SU-DHL-6 (cell line): ENCODE data around the gene TAS2R10.
"Not testable (repeated sequence)": the region's sequence is repeated elsewhere in the genome, so short reads cannot be mapped to it uniquely, and the experiment has no call there.

Experiments used
- H2AFZ ChIP-seq: fragments of 200-600 bp; sonication (generic); 2 replicates; pipeline ENCODE4 v1.6.1; 2014; ENCODE audit warnings: low read depth, mild to moderate bottlenecking, moderate library complexity, mixed read lengths, antibody characterized with exemption, low read length; ENCODE audit not compliant: severe bottlenecking
- H3F3A ChIP-seq: fragments of 200-600 bp; shearing (Covaris generic); 2 replicates; pipeline ENCODE4 v1.6.0; 2016; ENCODE audit warnings: antibody characterized with exemption, mild to moderate bottlenecking; ENCODE audit not compliant: insufficient read depth
- H3K27ac ChIP-seq: fragments of 200-600 bp; sonication (generic); 2 replicates; pipeline ENCODE4 v1.5.1; 2016; ENCODE audit warnings: low read depth, mild to moderate bottlenecking, low read length, moderate library complexity, mixed read lengths
- H3K27me3 ChIP-seq: fragments of 200-600 bp; sonication (generic), shearing (Covaris generic); 2 replicates; pipeline ENCODE4 v1.6.0; 2014; ENCODE audit warnings: mild to moderate bottlenecking, low read length
- H3K36me3 ChIP-seq: fragments of 200-600 bp; sonication (generic); 2 replicates; pipeline ENCODE4 v1.6.1; 2014; ENCODE audit warnings: mild to moderate bottlenecking, low read length, mixed read lengths
- H3K4me2 ChIP-seq: fragments of 300-600, 200-600 bp; shearing (Covaris generic), sonication (generic); 2 replicates; pipeline ENCODE4 v1.6.0; 2014; ENCODE audit warnings: low read length, low read depth, mild to moderate bottlenecking; ENCODE audit not compliant: poor library complexity, severe bottlenecking
- H3K4me3 ChIP-seq: fragments of 200-600 bp; sonication (generic); 2 replicates; pipeline ENCODE4 v1.5.1; 2014; ENCODE audit warnings: antibody characterized with exemption, low read length, mild to moderate bottlenecking, mixed read lengths; ENCODE audit not compliant: insufficient read depth, poor library complexity, severe bottlenecking
- H3K79me2 ChIP-seq: fragments of 200-600 bp; sonication (generic); 2 replicates; pipeline ENCODE4 v1.6.1; 2014; ENCODE audit warnings: mild to moderate bottlenecking, low read length, moderate library complexity; ENCODE audit not compliant: insufficient read depth
- H3K9ac ChIP-seq: fragments of 200-600 bp; sonication (generic); 2 replicates; pipeline ENCODE4 v1.7.0; 2014; ENCODE audit warnings: mild to moderate bottlenecking, low read length
- H3K9me2 ChIP-seq: fragments of 200-600 bp; sonication (generic); replicated peaks from 2 replicates; pipeline ENCODE4 v1.6.1; 2014; ENCODE audit warnings: low read length; ENCODE audit not compliant: insufficient read depth
- H3K9me3 ChIP-seq: fragments of 200-600 bp; sonication (generic); 2 replicates; pipeline ENCODE4 v1.6.1; 2014; ENCODE audit warnings: low read length, mixed read lengths; ENCODE audit not compliant: insufficient read depth
- H4K20me1 ChIP-seq: fragments of 200-600 bp; sonication (generic); 2 replicates; pipeline ENCODE4 v1.6.1; 2014; ENCODE audit warnings: low read depth, mild to moderate bottlenecking, antibody characterized with exemption, low read length, moderate library complexity, mixed read lengths
- EZH2phosphoT487 ChIP-seq: fragments of 200-600 bp; sonication (generic), shearing (Covaris generic); conservative IDR thresholded peaks from 2 replicates; pipeline ENCODE4 v1.6.1; 2018; ENCODE audit warnings: mild to moderate bottlenecking, antibody characterized with exemption, low read length, moderate library complexity, mixed read lengths
- TF ChIP-seq, protein P1 (sequence below): fragments of 200-600 bp; sonication (generic); IDR thresholded peaks from one replicate; pipeline ENCODE4 v1.5.1; 2017; ENCODE audit warnings: antibody characterized with exemption, mild to moderate bottlenecking, low read length, moderate library complexity; ENCODE audit not compliant: insufficient read depth, poor library complexity, severe bottlenecking

Gene TAS2R10

DNA sequence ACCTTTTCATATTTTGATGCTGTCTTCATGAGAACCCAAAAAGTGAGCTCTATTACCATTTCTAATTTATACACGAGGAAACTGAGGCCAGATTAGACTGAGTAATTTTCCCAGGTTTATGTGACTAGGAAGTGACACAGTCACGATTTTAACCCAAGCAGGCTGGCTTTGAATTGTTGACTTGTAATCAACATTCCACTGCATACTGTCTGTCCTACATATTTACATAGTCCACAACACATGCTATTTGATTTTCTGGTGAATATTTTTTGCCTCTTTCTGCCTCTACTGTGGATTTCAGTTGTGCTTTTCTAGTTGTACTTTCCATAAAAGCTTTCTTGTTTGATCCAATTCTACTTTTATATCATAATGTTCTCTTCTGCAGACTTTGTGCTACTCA is 31.9 kb downstream of the TAS2R10 start:
- no peaks in the 10 kb centered on the region for H3K9me2 ChIP-seq
- no peak overlapping the region for H3K9ac ChIP-seq

DNA sequence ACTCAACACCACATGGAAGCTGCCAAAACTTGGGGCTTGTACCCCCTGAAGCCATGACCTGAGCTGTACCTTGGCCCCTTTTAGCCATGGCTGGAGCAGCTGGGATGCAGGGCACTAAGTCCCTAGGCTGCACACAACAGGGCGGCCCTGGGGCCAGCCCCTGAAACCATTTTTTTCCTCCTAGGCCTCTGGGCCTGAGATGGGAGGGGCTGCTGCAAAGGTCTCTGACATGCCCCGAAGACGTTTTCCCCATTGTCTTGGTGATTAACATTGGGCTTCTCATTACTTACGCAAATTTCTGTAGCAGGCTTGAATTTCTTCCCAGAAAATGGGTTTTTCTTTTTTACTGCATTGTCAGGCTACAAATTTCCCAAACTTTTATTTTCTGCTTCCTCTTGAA is 34.4 kb downstream of the TAS2R10 start:
- not testable (repeated sequence) for H3K79me2 ChIP-seq

More for the DNA sequence above, 31.9 kb downstream of the TAS2R10 start:
- Histone ChIP-seq H3F3A (no peaks in the 10 kb centered on the region), H3K9me3 (no peaks in the 10 kb centered on the region), H3K4me3 (no peak overlapping the region), H3K79me2 (no peaks in the 10 kb centered on the region), H3K27me3 (no peaks in the 10 kb centered on the region), H3K27ac (no peak overlapping the region), H3K36me3 (no peaks in the 10 kb centered on the region), H4K20me1 (no peaks in the 10 kb centered on the region), H2AFZ (no peak overlapping the region), H3K4me2 (no peak overlapping the region)
- TF ChIP-seq, protein P1, sequence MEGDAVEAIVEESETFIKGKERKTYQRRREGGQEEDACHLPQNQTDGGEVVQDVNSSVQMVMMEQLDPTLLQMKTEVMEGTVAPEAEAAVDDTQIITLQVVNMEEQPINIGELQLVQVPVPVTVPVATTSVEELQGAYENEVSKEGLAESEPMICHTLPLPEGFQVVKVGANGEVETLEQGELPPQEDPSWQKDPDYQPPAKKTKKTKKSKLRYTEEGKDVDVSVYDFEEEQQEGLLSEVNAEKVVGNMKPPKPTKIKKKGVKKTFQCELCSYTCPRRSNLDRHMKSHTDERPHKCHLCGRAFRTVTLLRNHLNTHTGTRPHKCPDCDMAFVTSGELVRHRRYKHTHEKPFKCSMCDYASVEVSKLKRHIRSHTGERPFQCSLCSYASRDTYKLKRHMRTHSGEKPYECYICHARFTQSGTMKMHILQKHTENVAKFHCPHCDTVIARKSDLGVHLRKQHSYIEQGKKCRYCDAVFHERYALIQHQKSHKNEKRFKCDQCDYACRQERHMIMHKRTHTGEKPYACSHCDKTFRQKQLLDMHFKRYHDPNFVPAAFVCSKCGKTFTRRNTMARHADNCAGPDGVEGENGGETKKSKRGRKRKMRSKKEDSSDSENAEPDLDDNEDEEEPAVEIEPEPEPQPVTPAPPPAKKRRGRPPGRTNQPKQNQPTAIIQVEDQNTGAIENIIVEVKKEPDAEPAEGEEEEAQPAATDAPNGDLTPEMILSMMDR: no peak
- TF ChIP-seq EZH2phosphoT487: no peak

DNA sequence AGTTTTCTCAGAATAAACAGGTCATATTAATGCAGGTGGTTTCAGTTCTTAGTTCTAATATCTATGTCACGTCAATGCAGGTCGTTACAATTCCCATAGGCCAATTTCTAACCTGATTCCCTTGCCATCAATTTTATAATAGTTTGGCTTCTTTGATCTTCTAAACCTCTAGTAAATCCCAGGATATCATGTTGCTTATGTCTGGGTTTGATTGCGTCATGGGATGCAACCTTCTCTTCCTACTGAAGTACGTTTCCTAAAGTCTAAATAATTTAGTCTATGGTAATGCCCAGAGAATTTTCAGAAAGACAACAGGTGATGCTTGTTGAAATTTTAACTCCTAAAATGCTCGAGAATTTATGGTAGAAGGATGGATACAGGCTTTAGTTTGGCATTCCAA is 42.9 kb downstream of the TAS2R10 start:
- Histone ChIP-seq H2AFZ (no peak overlapping the region), H3K4me3 (no peak overlapping the region)

More for the DNA sequence above, 34.4 kb downstream of the TAS2R10 start:
- H3F3A ChIP-seq, H3K9me2 ChIP-seq, H3K27me3 ChIP-seq, H3K4me3 ChIP-seq, H3K36me3 ChIP-seq, H3K4me2 ChIP-seq, H3K9ac ChIP-seq, H2AFZ ChIP-seq, H4K20me1 ChIP-seq, H3K9me3 ChIP-seq, H3K27ac ChIP-seq: not testable (repeated sequence)

DNA sequence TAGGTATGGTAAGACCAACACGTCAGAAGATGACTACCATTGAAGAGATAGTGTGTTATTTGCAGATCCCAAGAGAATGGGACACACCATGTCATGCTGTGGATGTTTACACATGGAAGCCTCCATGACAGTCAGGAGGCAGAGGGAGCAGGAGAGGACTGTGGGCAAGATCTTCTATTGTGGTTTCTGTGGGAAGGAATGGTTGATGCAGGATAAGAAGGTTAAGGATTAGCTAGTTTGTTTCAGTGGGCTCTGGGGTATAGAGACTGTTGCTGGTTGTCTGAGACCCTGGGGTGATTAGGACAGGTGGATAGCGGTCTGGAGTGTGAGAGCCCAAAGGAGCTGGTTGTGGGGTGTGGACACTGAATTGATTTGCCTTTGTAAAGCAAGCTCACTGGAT is 47.1 kb downstream of the TAS2R10 start:
- no peak overlapping the region for H3K4me3 ChIP-seq
- H4K20me1 ChIP-seq: no peaks in the 10 kb centered on the region
- H3K9me2 ChIP-seq: no peaks in the 10 kb centered on the region
- no peaks in the 10 kb centered on the region for H3K36me3 ChIP-seq
- H3K4me2 ChIP-seq: no peak overlapping the region
- no peaks in the 10 kb centered on the region for H3K79me2 ChIP-seq
- no peak overlapping the region for H3K9ac ChIP-seq
- no peaks in the 10 kb centered on the region for H3F3A ChIP-seq
- no peak overlapping the region for H2AFZ ChIP-seq
- H3K27ac ChIP-seq: no peak overlapping the region
- no peaks in the 10 kb centered on the region for H3K27me3 ChIP-seq
- no peaks in the 10 kb centered on the region for H3K9me3 ChIP-seq
- no peak for TF ChIP-seq EZH2phosphoT487
- TF ChIP-seq, protein P1: no peak

More for the DNA sequence above, 42.9 kb downstream of the TAS2R10 start:
- H3K27ac ChIP-seq: no peak overlapping the region
- H3K9ac ChIP-seq: no peak overlapping the region
- H3F3A ChIP-seq: no peaks in the 10 kb centered on the region
- no peaks in the 10 kb centered on the region for H3K79me2 ChIP-seq
- H3K9me2 ChIP-seq: no peaks in the 10 kb centered on the region
- H3K9me3 ChIP-seq: no peaks in the 10 kb centered on the region
- no peak overlapping the region for H3K4me2 ChIP-seq
- H4K20me1 ChIP-seq: no peaks in the 10 kb centered on the region
- no peak for TF ChIP-seq EZH2phosphoT487
- TF ChIP-seq, protein P1: no peak
- H3K27me3 ChIP-seq: no peaks in the 10 kb centered on the region
- no peaks in the 10 kb centered on the region for H3K36me3 ChIP-seq
